GM15510 (cell line): ENCODE data around the gene PCDHGA10.

Experiments used
- POLR2A ChIP-seq: IDR thresholded peaks from 3 replicates; pipeline ENCODE4 v1.6.1; 2011; ENCODE audit warnings: borderline replicate concordance; ENCODE audit not compliant: insufficient read length; ENCODE audit errors: extremely low read depth

Gene PCDHGA10

GRCh38 chr5:141412854-141413539 is at the start of gene PCDHGA10:
TSS of gene PCDHGA10 (plus strand) at chr5:141412987. CDS start at chr5:141413176, 189 bp downstream.
- TF ChIP-seq POLR2A: no peak

DNA sequence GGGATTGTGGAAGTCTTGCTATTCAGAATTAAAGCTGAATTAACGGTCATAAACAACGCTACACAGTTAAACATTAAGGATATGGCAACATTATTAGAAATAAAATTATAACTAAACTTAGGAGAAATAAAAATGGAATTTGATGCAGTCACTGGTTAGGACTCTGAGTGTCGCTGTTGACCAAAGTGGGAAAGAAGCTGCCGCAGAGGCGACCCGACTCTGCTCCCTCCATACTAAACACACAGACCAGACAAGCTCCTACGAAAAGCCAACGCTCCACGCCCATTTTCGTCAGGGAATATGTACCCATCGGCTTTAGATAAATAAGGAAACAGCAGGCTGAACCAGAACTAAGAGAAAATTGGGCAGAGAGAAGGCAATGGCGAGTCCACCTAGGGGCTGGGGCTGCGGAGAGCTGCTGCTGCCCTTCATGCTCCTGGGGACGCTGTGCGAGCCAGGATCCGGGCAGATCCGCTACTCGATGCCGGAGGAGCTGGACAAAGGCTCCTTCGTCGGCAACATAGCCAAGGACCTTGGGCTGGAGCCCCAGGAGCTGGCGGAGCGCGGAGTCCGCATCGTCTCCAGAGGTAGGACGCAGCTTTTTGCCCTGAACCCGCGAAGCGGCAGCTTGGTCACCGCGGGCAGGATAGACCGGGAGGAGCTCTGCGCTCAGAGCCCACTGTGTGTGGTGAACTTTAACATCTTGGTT is 48.7 kb upstream of the PCDHGA10 start, which contains the start of gene PCDHGA5:
Gene PCDHGA5, plus strand, starts transcription at position 211 of the 709 bp plus-strand sequence. Its CDS starts 169 bp downstream, at position 380.
- TF ChIP-seq POLR2A: no peak

GRCh38 chr5:141366016-141366896 is 46.5 kb upstream of the PCDHGA10 start:
- no peak for TF ChIP-seq POLR2A

- TF ChIP-seq POLR2A: no peak
These were observed 42.6 kb upstream of the PCDHGA10 start, which contains the start of gene PCDHGB3 for GRCh38 chr5:141369994-141370848. TSS of gene PCDHGB3 (plus strand) at chr5:141370242. CDS start at chr5:141370395, 153 bp downstream.

DNA sequence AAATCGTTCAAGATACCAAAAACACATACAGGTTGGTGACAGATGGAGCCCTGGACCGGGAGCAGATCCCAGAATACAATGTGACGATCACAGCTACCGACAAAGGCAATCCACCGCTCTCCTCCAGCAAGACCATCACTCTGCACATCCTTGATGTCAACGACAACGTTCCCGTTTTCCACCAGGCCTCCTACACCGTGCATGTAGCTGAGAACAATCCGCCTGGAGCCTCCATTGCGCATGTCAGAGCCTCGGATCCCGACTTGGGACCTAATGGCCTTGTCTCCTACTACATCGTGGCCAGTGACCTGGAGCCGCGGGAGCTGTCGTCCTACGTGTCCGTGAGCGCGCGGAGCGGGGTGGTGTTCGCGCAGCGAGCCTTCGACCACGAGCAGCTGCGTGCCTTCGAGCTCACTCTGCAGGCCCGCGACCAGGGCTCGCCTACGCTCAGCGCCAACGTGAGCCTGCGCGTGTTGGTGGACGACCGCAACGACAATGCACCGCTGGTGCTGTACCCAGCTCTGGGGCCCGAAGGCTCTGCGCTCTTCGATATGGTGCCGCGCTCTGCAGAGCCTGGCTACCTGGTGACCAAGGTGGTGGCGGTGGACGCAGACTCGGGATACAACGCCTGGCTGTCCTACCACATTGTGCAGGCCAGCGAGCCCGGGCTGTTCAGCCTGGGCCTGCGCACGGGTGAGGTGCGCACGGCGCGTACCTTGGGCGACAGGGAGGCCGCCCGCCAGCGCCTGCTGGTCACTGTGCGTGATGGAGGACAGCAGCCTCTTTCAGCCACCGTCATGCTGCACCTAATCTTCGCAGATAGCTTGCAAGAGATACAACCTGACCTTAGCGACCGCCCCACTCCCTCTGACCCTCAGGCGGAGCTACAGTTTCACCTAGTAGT is 41.0 kb upstream of the PCDHGA10 start:
- no peak for TF ChIP-seq POLR2A

GRCh38 chr5:141373673-141374317 is 39.0 kb upstream of the PCDHGA10 start, which contains the start of gene PCDHGA6:
TSS of gene PCDHGA6 (plus strand) at chr5:141373891. CDS start at chr5:141374084, 193 bp downstream.
- no peak for TF ChIP-seq POLR2A

GRCh38 chr5:141374627-141375026 is 38.2 kb upstream of the PCDHGA10 start:
- no peak for TF ChIP-seq POLR2A

DNA sequence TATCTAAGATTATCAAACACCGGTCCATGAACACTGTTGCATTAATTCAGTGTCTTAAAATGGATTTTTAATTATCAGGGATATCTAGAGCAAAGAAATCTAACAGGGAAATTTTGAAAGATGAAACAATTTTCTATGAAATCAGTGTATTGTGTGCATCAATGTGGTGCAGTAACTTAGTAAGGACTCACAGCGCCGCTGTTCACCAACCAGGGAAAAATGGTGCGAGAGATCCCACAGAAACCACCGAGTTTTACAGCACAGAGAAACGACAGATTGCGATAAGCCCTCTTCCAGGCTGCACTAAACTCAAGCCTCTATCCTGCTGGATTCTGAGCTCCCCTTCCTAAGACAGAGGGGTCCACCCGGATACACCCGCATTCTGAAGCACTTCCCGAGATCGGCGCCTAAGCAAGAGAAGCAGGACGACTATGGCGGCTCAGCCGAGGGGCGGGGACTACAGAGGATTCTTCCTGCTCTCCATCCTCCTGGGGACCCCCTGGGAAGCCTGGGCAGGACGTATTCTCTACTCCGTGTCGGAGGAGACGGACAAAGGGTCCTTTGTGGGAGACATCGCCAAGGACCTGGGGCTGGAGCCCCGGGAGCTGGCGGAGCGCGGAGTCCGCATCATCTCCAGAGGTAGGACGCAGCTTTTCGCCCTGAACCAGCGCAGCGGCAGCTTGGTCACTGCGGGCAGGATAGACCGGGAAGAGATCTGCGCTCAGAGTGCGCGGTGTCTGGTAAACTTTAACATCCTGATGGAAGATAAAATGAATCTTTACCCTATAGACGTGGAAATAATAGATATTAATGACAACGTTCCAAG is 30.1 kb upstream of the PCDHGA10 start, which contains the start of gene PCDHGA7:
Gene PCDHGA7, plus strand, starts transcription at position 274 of the 826 bp plus-strand sequence. Its CDS starts 158 bp downstream, at position 432.
- no peak for TF ChIP-seq POLR2A

DNA sequence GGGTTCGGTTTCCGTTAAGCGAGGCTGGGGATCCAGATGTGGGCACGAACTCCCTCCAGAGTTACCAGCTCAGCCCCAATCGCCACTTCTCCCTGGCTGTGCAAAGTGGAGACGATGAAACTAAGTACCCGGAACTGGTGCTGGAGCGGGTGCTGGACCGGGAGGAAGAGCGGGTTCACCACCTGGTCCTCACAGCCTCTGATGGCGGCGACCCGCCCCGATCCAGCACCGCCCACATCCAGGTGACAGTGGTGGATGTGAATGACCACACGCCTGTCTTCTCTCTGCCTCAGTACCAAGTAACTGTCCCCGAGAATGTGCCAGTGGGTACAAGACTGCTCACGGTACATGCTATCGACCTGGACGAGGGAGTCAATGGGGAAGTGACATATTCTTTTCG is 29.4 kb upstream of the PCDHGA10 start:
- no peak for TF ChIP-seq POLR2A

DNA sequence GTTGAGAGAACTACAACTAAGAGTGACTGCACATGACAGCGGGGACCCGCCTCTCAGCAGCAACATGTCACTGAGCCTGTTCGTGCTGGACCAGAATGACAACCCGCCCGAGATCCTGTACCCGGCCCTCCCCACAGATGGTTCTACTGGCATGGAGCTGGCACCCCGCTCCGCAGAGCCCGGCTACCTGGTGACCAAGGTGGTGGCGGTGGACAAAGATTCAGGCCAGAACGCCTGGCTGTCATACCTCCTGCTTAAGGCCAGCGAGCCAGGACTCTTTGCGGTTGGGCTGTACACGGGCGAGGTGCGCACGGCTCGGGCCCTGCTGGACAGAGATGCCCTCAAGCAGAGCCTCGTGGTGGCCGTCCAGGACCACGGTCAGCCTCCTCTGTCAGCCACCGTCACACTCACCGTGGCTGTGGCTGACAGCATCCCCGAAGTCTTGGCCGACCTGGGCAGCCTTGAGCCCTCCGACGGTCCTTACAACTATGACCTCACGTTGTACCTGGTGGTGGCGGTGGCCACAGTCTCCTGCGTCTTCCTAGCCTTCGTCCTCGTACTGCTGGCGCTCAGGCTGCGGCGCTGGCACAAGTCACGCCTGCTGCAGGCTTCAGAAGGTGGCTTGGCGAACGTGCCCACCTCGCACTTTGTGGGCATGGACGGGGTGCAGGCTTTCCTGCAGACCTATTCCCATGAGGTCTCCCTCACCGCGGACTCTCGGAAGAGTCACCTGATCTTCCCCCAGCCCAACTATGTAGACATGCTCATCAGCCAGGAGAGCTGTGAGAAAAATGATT is 28.1 kb upstream of the PCDHGA10 start:
- no peak for TF ChIP-seq POLR2A
